COR-L47 (cell line): ENCODE data around the gene HDGFL2.

ENCODE experiments used
- DNase-seq: peaks from one replicate; lab custom pipeline; 2025; lab: John Stamatoyannopoulos, UW

The HDGFL2 gene

GRCh38 chr19:4471403-4472173 lies 509 bp upstream of the HDGFL2 start:
- peak; percentile 100 for DNase-seq

GRCh38 chr19:4473011-4473762 lies 1.1 kb downstream of the HDGFL2 start:
- DNase-seq = no peak

- DNase-seq = no peak
Observed at GRCh38 chr19:4473763-4474513, 1.8 kb downstream of the HDGFL2 start.

- DNase-seq = peak; percentile 71
Observed at GRCh38 chr19:4474514-4475022, 2.5 kb downstream of the HDGFL2 start.

- no peak for DNase-seq
Observed at GRCh38 chr19:4477034-4477801, 5.1 kb downstream of the HDGFL2 start.

GRCh38 chr19:4482721-4483364 lies 10.7 kb downstream of the HDGFL2 start:
- no peak for DNase-seq

GRCh38 chr19:4483385-4483784 lies 11.3 kb downstream of the HDGFL2 start:
- no peak for DNase-seq

GRCh38 chr19:4487572-4487971 lies 15.5 kb downstream of the HDGFL2 start:
- no peak for DNase-seq

GRCh38 chr19:4488496-4488895 lies 16.4 kb downstream of the HDGFL2 start:
- DNase-seq = no peak

- no peak for DNase-seq
Observed at GRCh38 chr19:4491446-4491845, 19.3 kb downstream of the HDGFL2 start.

GRCh38 chr19:4492337-4493103 lies 20.4 kb downstream of the HDGFL2 start:
- DNase-seq = no peak

GRCh38 chr19:4493104-4493928 lies 21.2 kb downstream of the HDGFL2 start:
- DNase-seq = no peak

GRCh38 chr19:4493929-4494690 lies 22.0 kb downstream of the HDGFL2 start:
- no peak for DNase-seq

- DNase-seq = no peak
Observed at GRCh38 chr19:4494691-4495064, 22.6 kb downstream of the HDGFL2 start.

GRCh38 chr19:4495471-4495870 lies 23.4 kb downstream of the HDGFL2 start:
- DNase-seq = no peak

GRCh38 chr19:4496304-4496703 lies 24.2 kb downstream of the HDGFL2 start:
- DNase-seq = no peak

- DNase-seq = no peak
Observed at GRCh38 chr19:4497770-4498389, 25.8 kb downstream of the HDGFL2 start.

- DNase-seq = no peak
Observed at GRCh38 chr19:4498694-4499093, 26.6 kb downstream of the HDGFL2 start.
